H9 (cell line): ENCODE data around the gene ESRRA. TPM values are rescaled to one million over a fixed set of nuclear protein-coding genes. Genes with fewer than 3 reads are reported as not detected.

Experiments
- DNase-seq: peaks from one replicate; pipeline ENCODE4 v3.0.0-alpha.2; 2017
- H2AFZ ChIP-seq: one replicate; pipeline ENCODE4 v1.6.1; 2013; ENCODE audit warnings: mild to moderate bottlenecking, low read length, control low read depth, moderate library complexity
- H2AK5ac ChIP-seq: 2 replicates; pipeline ENCODE4 v1.6.1; 2013; ENCODE audit warnings: low read length, control low read depth, mixed read lengths; ENCODE audit not compliant: insufficient read length
- H2BK120ac ChIP-seq: one replicate; pipeline ENCODE4 v1.6.1; 2013; ENCODE audit warnings: low read depth, mild to moderate bottlenecking, low read length, control low read depth, inconsistent platforms; ENCODE audit not compliant: poor library complexity, severe bottlenecking
- H2BK12ac ChIP-seq: 2 replicates; pipeline ENCODE4 v1.6.1; 2013; ENCODE audit warnings: low read length, control low read depth, mixed read lengths, low read depth; ENCODE audit not compliant: insufficient read length
- H2BK15ac ChIP-seq: 2 replicates; pipeline ENCODE4 v1.6.1; 2013; ENCODE audit warnings: low read depth, low read length, control low read depth
- H2BK20ac ChIP-seq: one replicate; pipeline ENCODE4 v1.6.1; 2013; ENCODE audit warnings: low read depth, mild to moderate bottlenecking, low read length, control low read depth, inconsistent platforms; ENCODE audit not compliant: poor library complexity, severe bottlenecking
- H2BK5ac ChIP-seq: 2 replicates; pipeline ENCODE4 v1.6.1; 2013; ENCODE audit warnings: low read length, control low read depth, mixed read lengths; ENCODE audit not compliant: insufficient read length
- H3K14ac ChIP-seq: 2 replicates; pipeline ENCODE4 v1.6.1; 2013; ENCODE audit warnings: low read length, control low read depth; ENCODE audit not compliant: insufficient read depth
- H3K18ac ChIP-seq: 2 replicates; pipeline ENCODE4 v1.6.1; 2013; ENCODE audit warnings: low read depth, mild to moderate bottlenecking, mixed read lengths, low read length, control low read depth; ENCODE audit not compliant: insufficient read length
- H3K23ac ChIP-seq: 2 replicates; pipeline ENCODE4 v1.6.1; 2013; ENCODE audit warnings: low read length, control low read depth, mixed read lengths, low read depth; ENCODE audit not compliant: insufficient read length
- H3K23me2 ChIP-seq: 2 replicates; pipeline ENCODE4 v1.6.1; 2013; ENCODE audit warnings: low read depth, mild to moderate bottlenecking, mixed read lengths, low read length, control low read depth; ENCODE audit not compliant: insufficient read length, poor library complexity, severe bottlenecking
- H3K27ac ChIP-seq: 2 replicates; pipeline ENCODE4 v1.5.1; 2013; ENCODE audit warnings: low read length, control low read depth, mixed read lengths, low read depth; ENCODE audit not compliant: insufficient read length
- H3K27me3 ChIP-seq: 2 replicates; pipeline ENCODE4 v1.6.1; 2013; ENCODE audit warnings: low read length, control low read depth, inconsistent platforms; ENCODE audit not compliant: insufficient read depth
- H3K4ac ChIP-seq: 2 replicates; pipeline ENCODE4 v1.6.1; 2013; ENCODE audit warnings: low read depth, mild to moderate bottlenecking, control low read depth, inconsistent platforms, low read length, moderate library complexity
- H3K4me1 ChIP-seq: 2 replicates; pipeline ENCODE4 v1.6.1; 2013; ENCODE audit warnings: low read length, control low read depth, inconsistent platforms; ENCODE audit not compliant: insufficient read depth
- H3K4me2 ChIP-seq: 2 replicates; pipeline ENCODE4 v1.6.1; 2013; ENCODE audit warnings: low read length, control low read depth, mixed read lengths; ENCODE audit not compliant: insufficient read length, insufficient read depth
- H3K56ac ChIP-seq: 2 replicates; pipeline ENCODE4 v1.6.1; 2013; ENCODE audit warnings: low read depth, mild to moderate bottlenecking, mixed read lengths, low read length, control low read depth; ENCODE audit not compliant: insufficient read length
- H3K79me1 ChIP-seq: 2 replicates; pipeline ENCODE4 v1.6.1; 2013; ENCODE audit warnings: low read depth, mild to moderate bottlenecking, moderate library complexity, low read length, control low read depth, inconsistent platforms; ENCODE audit not compliant: insufficient read depth, poor library complexity, severe bottlenecking
- H3K79me2 ChIP-seq: 2 replicates; pipeline ENCODE4 v1.6.1; 2013; ENCODE audit warnings: low read length, control low read depth, inconsistent platforms; ENCODE audit not compliant: insufficient read depth
- H3K9ac ChIP-seq: 2 replicates; pipeline ENCODE4 v1.6.1; 2013; ENCODE audit warnings: low read length, control low read depth, mixed read lengths; ENCODE audit not compliant: insufficient read length; ENCODE audit errors: extremely low read depth
- H3K9me3 ChIP-seq: one replicate; pipeline ENCODE4 v1.6.1; 2013; ENCODE audit warnings: low read depth, low read length, inconsistent platforms; ENCODE audit not compliant: control insufficient read depth
- H3T11ph ChIP-seq: one replicate; pipeline ENCODE4 v1.6.1; 2013; ENCODE audit warnings: mild to moderate bottlenecking, low read length, control low read depth, inconsistent platforms
- H4K20me1 ChIP-seq: one replicate; pipeline ENCODE4 v1.6.1; 2013; ENCODE audit not compliant: control insufficient read depth, insufficient read length, insufficient read depth
- H4K5ac ChIP-seq: 2 replicates; pipeline ENCODE4 v1.6.1; 2013; ENCODE audit warnings: low read depth, mild to moderate bottlenecking, mixed read lengths, low read length, control low read depth; ENCODE audit not compliant: insufficient read length
- H4K8ac ChIP-seq: replicated peaks from 2 replicates; pipeline ENCODE4 v1.6.1; 2013; ENCODE audit warnings: low read length, control low read depth, mixed read lengths, low read depth; ENCODE audit not compliant: insufficient read length
- H4K91ac ChIP-seq: 2 replicates; pipeline ENCODE4 v1.6.1; 2013; ENCODE audit warnings: low read depth, mild to moderate bottlenecking, moderate library complexity, mixed read lengths, low read length, control low read depth; ENCODE audit not compliant: insufficient read length
- H3K27ac Mint-ChIP-seq, 3 experiments: 2 replicates in 2 of 3; 3 replicates in 1 of 3; pipeline ENCODE4 v1.8.0; 2020 to 2021; ENCODE audit warnings: mixed read lengths in 3 of 3, mild to moderate bottlenecking in 1 of 3, moderate library complexity in 1 of 3
- H3K27me3 Mint-ChIP-seq: 2 replicates; pipeline ENCODE4 v1.8.0; 2021; ENCODE audit warnings: low read depth, mild to moderate bottlenecking, moderate library complexity, mixed read lengths
- H3K36me3 Mint-ChIP-seq, 3 experiments: 2 replicates in 2 of 3; 3 replicates in 1 of 3; pipeline ENCODE4 v1.8.0; 2020 to 2021; ENCODE audit warnings: low read depth in 3 of 3, mixed read lengths in 3 of 3; ENCODE audit not compliant: insufficient read depth in 1 of 3
- H3K4me1 Mint-ChIP-seq, 2 experiments: 2 replicates each; pipeline ENCODE4 v1.8.0; 2020; ENCODE audit warnings: mixed read lengths in 2 of 2
- H3K4me3 Mint-ChIP-seq, 2 experiments: 2 replicates in 1 of 2; 3 replicates in 1 of 2; pipeline ENCODE4 v1.8.0; 2020 to 2021; ENCODE audit warnings: mild to moderate bottlenecking in 2 of 2, mixed read lengths in 2 of 2, moderate library complexity in 1 of 2
- H3K9me3 Mint-ChIP-seq, 2 experiments: 2 replicates in 1 of 2; 3 replicates in 1 of 2; pipeline ENCODE4 v1.8.0; 2020; ENCODE audit warnings: mild to moderate bottlenecking in 2 of 2, mixed read lengths in 2 of 2, moderate library complexity in 1 of 2
- WGBS: extraction: QIAGEN DNeasy Blood & Tissue Kit; methylation state at CpG from one replicate; pipeline ENCODE4 v1.1.7; 2013; ENCODE audit warnings: missing lambda C conversion rate, low lambda C conversion rate, mixed read lengths; ENCODE audit not compliant: insufficient read length; ENCODE audit errors: extremely low coverage; 5-methylcytosine and 5-hydroxymethylcytosine counted together
- total RNA-seq: library from RNA; stranded (reverse); gene quantifications from 2 replicates; pipeline ENCODE4 v1.2.1, GENCODE V29; 2021
- TF ChIP-seq, protein P1 (sequence below): fragments of 200-600 bp; sonication (generic); conservative IDR thresholded peaks from 3 replicates; pipeline ENCODE4 v1.8.0; 2021; ENCODE audit warnings: antibody characterized with exemption, mild to moderate bottlenecking

The ESRRA gene
- total RNA-seq, 1 experiment from 2014 or later = 42.3 TPM

DNA sequence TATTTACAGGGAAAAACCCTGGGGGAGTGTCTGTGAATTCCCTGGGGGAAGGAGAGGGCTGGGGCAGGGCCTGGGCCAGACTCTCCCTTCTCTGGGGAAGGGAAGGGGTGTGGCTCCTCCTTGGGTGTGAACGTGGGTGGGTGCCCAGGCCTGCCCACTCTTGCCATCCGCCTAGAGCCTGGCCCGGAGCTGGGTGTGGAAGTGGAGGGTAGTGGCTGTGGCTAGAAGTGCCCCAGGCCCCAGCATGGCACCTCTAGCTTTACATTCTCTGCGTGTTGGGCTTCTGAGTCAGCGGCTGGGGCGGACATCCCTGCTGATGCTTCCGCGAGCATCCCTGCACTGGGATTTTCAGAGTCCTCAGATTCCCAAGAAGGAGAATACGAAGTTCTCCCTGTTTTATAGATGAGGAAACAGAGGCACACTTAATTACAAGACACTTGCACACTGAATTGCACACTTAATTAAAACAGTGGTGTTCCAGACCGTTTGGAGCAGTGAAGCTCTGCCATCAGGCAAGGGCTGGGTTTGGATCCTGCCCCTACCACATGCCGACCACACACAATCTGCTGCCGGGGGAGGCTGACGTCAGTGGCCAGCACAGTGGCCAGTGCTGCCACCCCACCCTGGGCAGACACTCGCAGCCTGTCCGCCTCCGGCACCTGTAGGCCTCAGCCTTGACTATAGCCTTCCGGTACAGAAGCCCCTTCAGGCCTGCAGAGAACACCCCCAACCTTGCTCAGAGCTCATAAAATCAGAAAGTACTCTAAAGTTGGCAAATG is 28.5 kb upstream of the ESRRA start:
- no peak overlapping the region for H3K27ac Mint-ChIP-seq
- Histone ChIP-seq H3K27ac (no peak overlapping the region), H4K91ac (no peak overlapping the region), H2BK120ac (no peak overlapping the region), H3K9me3 (no peaks in the 10 kb centered on the region), H4K8ac (no peak overlapping the region), H2BK5ac (no peak overlapping the region), H3K23ac (no peak overlapping the region), H3K14ac (no peak overlapping the region), H2BK15ac (no peak overlapping the region), H3K4me1 (no peaks in the 10 kb centered on the region), H3K79me1 (no peaks in the 10 kb centered on the region), H3T11ph (no peak overlapping the region), H4K5ac (no peak overlapping the region), H2AK5ac (no peak overlapping the region), H3K18ac (no peak overlapping the region), H2BK20ac (no peak overlapping the region), H2BK12ac (no peak overlapping the region), H3K79me2 (no peaks in the 10 kb centered on the region), H3K56ac (no peak overlapping the region), H2AFZ (no peak overlapping the region), H3K4ac (no peak overlapping the region), H3K4me2 (no peak overlapping the region), H3K9ac (no peak overlapping the region), H4K20me1 (peaks cover 2% of the 10 kb centered on the region), H3K23me2 (peaks cover under 1% of the 10 kb centered on the region), H3K27me3 (no peaks in the 10 kb centered on the region)
- peaks cover 0 to 16% (median 15%) of the 10 kb centered on the region in 3 experiments; a peak in 5 of 7 replicates for H3K36me3 Mint-ChIP-seq
- H3K4me3 Mint-ChIP-seq = no peak overlapping the region
- TF ChIP-seq, protein P1, sequence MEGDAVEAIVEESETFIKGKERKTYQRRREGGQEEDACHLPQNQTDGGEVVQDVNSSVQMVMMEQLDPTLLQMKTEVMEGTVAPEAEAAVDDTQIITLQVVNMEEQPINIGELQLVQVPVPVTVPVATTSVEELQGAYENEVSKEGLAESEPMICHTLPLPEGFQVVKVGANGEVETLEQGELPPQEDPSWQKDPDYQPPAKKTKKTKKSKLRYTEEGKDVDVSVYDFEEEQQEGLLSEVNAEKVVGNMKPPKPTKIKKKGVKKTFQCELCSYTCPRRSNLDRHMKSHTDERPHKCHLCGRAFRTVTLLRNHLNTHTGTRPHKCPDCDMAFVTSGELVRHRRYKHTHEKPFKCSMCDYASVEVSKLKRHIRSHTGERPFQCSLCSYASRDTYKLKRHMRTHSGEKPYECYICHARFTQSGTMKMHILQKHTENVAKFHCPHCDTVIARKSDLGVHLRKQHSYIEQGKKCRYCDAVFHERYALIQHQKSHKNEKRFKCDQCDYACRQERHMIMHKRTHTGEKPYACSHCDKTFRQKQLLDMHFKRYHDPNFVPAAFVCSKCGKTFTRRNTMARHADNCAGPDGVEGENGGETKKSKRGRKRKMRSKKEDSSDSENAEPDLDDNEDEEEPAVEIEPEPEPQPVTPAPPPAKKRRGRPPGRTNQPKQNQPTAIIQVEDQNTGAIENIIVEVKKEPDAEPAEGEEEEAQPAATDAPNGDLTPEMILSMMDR = no peak
- H3K9me3 Mint-ChIP-seq = no peaks in the 10 kb centered on the region
- DNase-seq = no peak
- WGBS = no CpG with 5 or more reads among the region's 17 CpGs
- no peaks in the 10 kb centered on the region; the same call in none of the 2 replicates for H3K27me3 Mint-ChIP-seq
- peaks cover 10 to 15% of the 10 kb centered on the region in 2 experiments for H3K4me1 Mint-ChIP-seq
